ENCODE data around the gene HTRA1. TPM values are rescaled to one million over a fixed set of nuclear protein-coding genes. Genes with fewer than 3 reads are reported as not detected.
A peak's percentile ranks its signal among the peaks of the same experiment; 100 is the strongest.

The HTRA1 gene
- total RNA-seq, 1 donor from 2014 or later: 401 TPM

DNA sequence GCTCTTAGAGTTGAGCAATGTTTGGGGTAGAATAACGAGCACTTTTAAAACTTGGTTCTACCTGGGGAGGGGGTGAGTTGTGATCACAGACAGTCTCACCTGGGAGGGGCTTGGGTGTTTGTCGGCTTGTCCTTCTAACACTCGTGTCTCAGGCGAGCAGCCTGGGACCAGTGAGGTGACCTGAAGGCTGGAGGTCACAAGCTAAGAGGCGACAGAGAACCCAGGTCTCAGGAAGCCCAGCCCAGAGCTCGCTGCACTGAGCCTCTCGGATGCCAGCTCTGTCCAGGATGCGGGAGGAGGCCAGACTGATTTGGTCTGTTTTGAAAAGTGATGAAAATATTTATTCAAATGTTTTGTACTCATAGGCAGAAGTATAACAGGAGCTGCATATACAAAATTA is 11.8 kb downstream of the HTRA1 start:
- no peak for DNase-seq (ENCODE audit: low spot score)

- DNase-seq (ENCODE audit: low spot score): peak; percentile 81
Measured at GRCh38 chr10:122474131-122474818, 12.9 kb downstream of the HTRA1 start.

GRCh38 chr10:122475100-122475499 is 13.7 kb downstream of the HTRA1 start:
- DNase-seq (ENCODE audit: low spot score): no peak

GRCh38 chr10:122475591-122476332 is 14.4 kb downstream of the HTRA1 start:
- peak; percentile 25 for DNase-seq (ENCODE audit: low spot score)

DNA sequence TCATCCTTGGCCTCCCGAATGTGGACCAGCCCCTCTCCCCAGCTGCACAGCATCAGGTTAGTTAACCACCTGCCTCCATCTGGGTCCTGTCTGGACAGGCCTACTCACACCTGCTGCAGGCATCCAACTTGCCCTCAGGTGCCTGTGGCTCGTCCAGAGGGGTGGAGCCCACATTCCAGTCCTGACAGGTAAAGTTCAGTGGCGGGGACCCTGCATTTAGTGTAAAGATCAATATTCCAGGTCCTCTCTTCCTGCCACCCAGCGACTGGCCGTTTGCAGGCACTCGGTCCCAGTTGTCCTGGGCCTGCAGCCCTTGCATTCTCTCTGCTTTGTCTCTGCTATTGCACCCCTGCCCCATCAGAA is 15.0 kb downstream of the HTRA1 start:
- peak; percentile 71 for DNase-seq (ENCODE audit: low spot score)

- DNase-seq (ENCODE audit: low spot score): peak; percentile 4
Measured at GRCh38 chr10:122477436-122477835, 16.1 kb downstream of the HTRA1 start.

- DNase-seq (ENCODE audit: low spot score): no peak
Measured at GRCh38 chr10:122478971-122479370, 17.6 kb downstream of the HTRA1 start.

DNA sequence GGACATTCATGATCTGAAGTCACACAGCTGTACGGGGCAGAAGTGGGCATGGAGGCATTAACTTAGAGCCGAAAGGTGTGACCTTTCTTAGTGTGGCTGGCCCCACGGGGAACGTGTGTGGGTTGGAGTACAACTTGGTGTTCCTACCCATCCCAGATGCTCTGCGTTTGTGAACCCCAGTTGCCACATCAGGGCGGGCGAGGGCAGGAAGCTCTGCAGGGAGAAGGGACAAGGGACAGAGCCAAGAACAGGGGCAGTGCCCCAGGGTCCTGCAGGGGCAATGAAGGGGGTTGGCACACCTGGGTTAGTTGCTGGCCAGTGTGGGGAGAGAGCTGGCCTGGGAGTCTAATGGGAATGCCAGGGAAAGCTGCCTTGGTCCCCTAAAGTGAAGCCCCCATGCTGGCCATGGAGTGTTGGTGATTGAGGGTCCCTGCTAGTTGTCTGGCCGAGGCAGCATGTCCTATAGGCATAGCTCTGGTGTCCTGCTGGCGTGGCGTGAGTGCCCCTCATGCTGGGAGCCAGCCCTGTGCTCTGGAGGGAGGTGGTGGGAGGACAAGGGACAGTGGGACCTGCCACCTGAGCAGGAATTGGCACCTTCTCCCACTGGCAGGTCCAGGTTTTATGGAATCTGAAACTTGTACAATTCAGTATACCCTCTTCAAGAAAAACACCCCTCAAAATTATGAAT is 18.9 kb downstream of the HTRA1 start:
- no peak for DNase-seq (ENCODE audit: low spot score)

GRCh38 chr10:122481296-122482056 is 20.1 kb downstream of the HTRA1 start:
- DNase-seq (ENCODE audit: low spot score): no peak

- DNase-seq (ENCODE audit: low spot score): no peak
Measured at GRCh38 chr10:122484276-122485060, 23.1 kb downstream of the HTRA1 start.

- DNase-seq (ENCODE audit: low spot score): peak; percentile 89
Measured at GRCh38 chr10:122485670-122486069, 24.3 kb downstream of the HTRA1 start.

GRCh38 chr10:122486406-122487080 is 25.2 kb downstream of the HTRA1 start:
- DNase-seq (ENCODE audit: low spot score): no peak

- DNase-seq (ENCODE audit: low spot score): no peak
Measured at GRCh38 chr10:122487174-122487765, 25.9 kb downstream of the HTRA1 start.

DNA sequence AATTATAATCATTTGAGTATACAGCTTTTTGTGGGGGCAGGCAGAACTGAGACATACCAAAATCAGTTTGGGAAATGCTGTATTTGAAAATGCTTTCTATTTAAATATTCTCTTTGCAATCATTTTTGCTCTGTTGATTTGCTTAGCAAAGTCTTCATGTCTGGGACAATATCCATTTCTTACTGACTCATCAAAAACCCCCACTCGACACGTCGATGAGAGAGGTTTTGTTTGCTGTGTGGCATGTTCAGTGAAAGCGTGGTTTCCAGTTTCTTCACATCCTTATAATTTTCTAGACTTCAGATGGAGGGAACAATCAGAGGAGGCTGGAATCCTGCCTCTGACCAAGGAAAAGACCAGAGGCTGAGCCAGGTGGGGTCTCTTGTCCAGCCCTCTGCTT is 28.9 kb downstream of the HTRA1 start:
- no peak for DNase-seq (ENCODE audit: low spot score)

DNA sequence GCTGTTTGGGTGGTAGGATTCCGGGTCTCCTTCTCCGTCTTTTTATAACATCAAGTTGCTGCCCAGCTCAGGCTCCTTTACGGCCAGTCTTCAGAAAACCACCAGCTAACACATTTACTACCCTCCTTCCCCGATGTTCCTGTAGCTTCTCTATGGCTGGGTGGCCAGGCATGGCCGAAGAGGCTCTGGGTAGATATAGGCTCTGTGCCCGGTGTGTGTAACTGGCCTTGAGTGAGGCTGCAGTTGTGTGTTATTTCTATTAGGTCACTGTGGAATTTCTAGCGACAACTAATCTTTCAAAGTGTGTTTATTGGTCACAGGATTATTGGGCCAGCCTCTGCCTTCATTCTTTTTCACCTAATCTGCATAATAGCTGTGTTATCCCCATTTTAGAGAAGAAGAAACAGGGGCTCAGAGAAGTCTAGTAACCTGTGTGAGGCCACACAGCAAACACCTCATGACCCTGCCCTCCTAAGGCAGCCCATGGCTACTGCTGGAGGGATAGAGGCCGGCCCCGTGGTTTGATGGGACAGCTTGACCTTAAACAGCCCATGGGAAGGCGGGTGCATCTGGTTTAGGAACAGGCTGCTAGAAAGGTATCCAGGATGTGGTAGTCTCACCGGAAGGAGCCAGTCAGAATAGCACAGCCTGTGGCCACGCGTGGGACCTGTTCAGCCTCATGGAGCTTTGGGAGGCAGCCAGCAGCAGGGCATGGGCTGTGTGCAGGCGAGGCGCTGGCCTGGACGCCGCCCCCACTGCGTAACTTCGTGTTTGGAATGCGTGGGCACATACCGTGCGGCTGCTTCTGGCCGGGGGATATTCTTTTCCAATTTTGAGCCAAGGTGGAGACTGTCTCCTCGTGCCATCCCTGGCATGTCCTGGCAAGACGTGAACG is 29.7 kb downstream of the HTRA1 start:
- DNase-seq (ENCODE audit: low spot score): peak; percentile 31

DNA sequence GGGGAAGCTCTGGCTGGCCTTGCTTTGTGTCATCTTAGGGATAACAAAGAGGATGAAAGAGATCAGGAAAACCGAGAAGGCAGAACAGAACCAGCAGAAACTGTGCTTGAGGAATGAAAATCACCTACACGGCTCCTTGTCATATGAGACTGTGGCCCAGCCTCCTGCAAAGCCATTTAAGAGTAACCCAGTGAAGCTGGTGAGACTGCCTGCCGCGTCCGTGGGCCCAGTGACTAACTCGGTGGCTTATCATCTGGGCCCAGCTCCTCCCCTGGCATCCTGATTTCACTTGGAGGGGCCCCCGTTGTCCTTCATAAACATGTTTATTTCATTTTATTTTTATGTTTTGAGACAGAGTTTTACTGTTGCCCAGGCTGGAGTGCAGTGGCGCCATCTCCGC is 30.7 kb downstream of the HTRA1 start:
- DNase-seq (ENCODE audit: low spot score): no peak

GRCh38 chr10:122492999-122493481 is 31.7 kb downstream of the HTRA1 start:
- peak; percentile 42 for DNase-seq (ENCODE audit: low spot score)

- no peak for DNase-seq (ENCODE audit: low spot score)
Measured at GRCh38 chr10:122493761-122494160, 32.4 kb downstream of the HTRA1 start.

Data from umbilical cord (tissue), 2 donors.